CD4-positive, alpha-beta T cell treated with Interleukin-21 for 1 hour (primary cell): ENCODE measurements around the gene AP1M2.

Experiments
- DNase-seq: peaks from one replicate; pipeline ENCODE4 v3.0.0-alpha.2; 2020

The AP1M2 gene

GRCh38 chr19:10587022-10587838, at the start of gene AP1M2:
Gene AP1M2, minus strand, starts transcription at chr19:10587312. Its CDS starts 81 bp downstream, at chr19:10587231.
- DNase-seq: no peak

GRCh38 chr19:10636304-10636972, 49.3 kb upstream of the AP1M2 start:
- no peak for DNase-seq

- no peak for DNase-seq
These were observed 47.9 kb upstream of the AP1M2 start for GRCh38 chr19:10634963-10635362.

GRCh38 chr19:10634430-10634829, 47.3 kb upstream of the AP1M2 start:
- DNase-seq: no peak

GRCh38 chr19:10631874-10632273, 44.8 kb upstream of the AP1M2 start:
- DNase-seq: no peak

- DNase-seq: no peak
These were observed 38.6 kb upstream of the AP1M2 start for GRCh38 chr19:10625762-10626138.

- no peak for DNase-seq
These were observed 38.1 kb upstream of the AP1M2 start, which contains the start of gene SLC44A2 for GRCh38 chr19:10625003-10625761. Gene SLC44A2, plus strand, starts transcription at chr19:10625553. Its CDS starts 81 bp downstream, at chr19:10625634.

GRCh38 chr19:10624585-10624984, 37.5 kb upstream of the AP1M2 start:
- peak; percentile 26 for DNase-seq

GRCh38 chr19:10621966-10622365, 34.9 kb upstream of the AP1M2 start:
- no peak for DNase-seq

- DNase-seq: no peak
These were observed 33.7 kb upstream of the AP1M2 start for GRCh38 chr19:10620786-10621185.

- no peak for DNase-seq
These were observed 31.7 kb upstream of the AP1M2 start for GRCh38 chr19:10618846-10619245.

GRCh38 chr19:10617409-10618121, 30.5 kb upstream of the AP1M2 start:
- no peak for DNase-seq

GRCh38 chr19:10615429-10616023, 28.4 kb upstream of the AP1M2 start:
- no peak for DNase-seq

GRCh38 chr19:10612499-10613119, 25.5 kb upstream of the AP1M2 start:
- DNase-seq: no peak

- no peak for DNase-seq
These were observed 24.8 kb upstream of the AP1M2 start for GRCh38 chr19:10611907-10612306.

GRCh38 chr19:10604460-10604980, 17.4 kb upstream of the AP1M2 start:
- no peak for DNase-seq

- DNase-seq: peak; percentile 79
These were observed 16.9 kb upstream of the AP1M2 start for GRCh38 chr19:10603873-10604459.

GRCh38 chr19:10603084-10603872, 16.2 kb upstream of the AP1M2 start:
- peak; percentile 93 for DNase-seq

GRCh38 chr19:10602330-10603083, 15.4 kb upstream of the AP1M2 start:
- peak; percentile 90 for DNase-seq

- DNase-seq: no peak
These were observed 14.9 kb upstream of the AP1M2 start for GRCh38 chr19:10601999-10602329.
